Endothelial cell of umbilical vein (primary cell): ENCODE results near the gene MAFF. TPM values are rescaled to one million over a fixed set of nuclear protein-coding genes. Genes with fewer than 3 reads are reported as not detected.

Experiments
- BruUV-seq: library from RNA; stranded (reverse); fragments of 400-500 nt; replicated peaks from 2 replicates; lab custom pipeline; 2021; lab: Mats Ljungman, UMichigan
- CTCF ChIA-PET: fragments of 300-600, 350-600 bp; sonication (Branson Sonifier 250); formaldehyde crosslinking; loops from one replicate; lab custom pipeline; 2021; ENCODE audit warnings: antibody characterized with exemption, inconsistent platforms; lab: Charles Lee
- POLR2A ChIA-PET: fragments of 300-600, 350-600 bp; sonication (Branson Sonifier 250); formaldehyde crosslinking; loops from one replicate; lab custom pipeline; 2021; ENCODE audit warnings: antibody characterized with exemption, inconsistent platforms; lab: Charles Lee
- DNase-seq: peaks from one replicate; pipeline ENCODE4 v3.0.0-alpha.2; 2011; ENCODE audit warnings: low read depth, low spot score
- FAIRE-seq: peaks from 2 replicates; lab custom pipeline; 2011; peaks lifted over from hg19 to GRCh38; lab: Jason Lieb, UNC
- H2AFZ ChIP-seq: 2 replicates; pipeline ENCODE4 v1.6.0; 2012; ENCODE audit warnings: low read depth, low read length, control low read depth, inconsistent platforms
- H3K27ac ChIP-seq: 2 replicates; pipeline ENCODE4 v1.5.1; 2011; ENCODE audit warnings: low read depth, mild to moderate bottlenecking, control low read depth, low read length, moderate library complexity; ENCODE audit not compliant: insufficient read depth
- H3K27me3 ChIP-seq, 2 experiments: 2 replicates each; pipeline versions ENCODE4 v1.6.0 to v1.6.1; 2011; ENCODE audit warnings: low read length in 2 of 2, mixed read lengths in 1 of 2; ENCODE audit not compliant: control insufficient read depth in 2 of 2, insufficient read depth in 2 of 2
- H3K36me3 ChIP-seq, 2 experiments: 2 replicates in 1 of 2; 3 replicates in 1 of 2; pipeline ENCODE4 v1.5.1; 2011; ENCODE audit warnings: low read length in 2 of 2, mild to moderate bottlenecking in 1 of 2, moderate library complexity in 1 of 2; ENCODE audit not compliant: control insufficient read depth in 2 of 2, insufficient read depth in 2 of 2; ENCODE audit errors: extremely low read depth in 1 of 2
- H3K4me1 ChIP-seq: 3 replicates; pipeline ENCODE4 v1.5.1; 2011; ENCODE audit warnings: mild to moderate bottlenecking, low read length; ENCODE audit not compliant: control insufficient read depth, insufficient read depth; ENCODE audit errors: extremely low read depth
- H3K4me2 ChIP-seq: 2 replicates; pipeline ENCODE4 v1.6.1; 2011; ENCODE audit warnings: low read length, control low read depth, mixed read lengths; ENCODE audit not compliant: insufficient read depth
- H3K4me3 ChIP-seq, 3 experiments: fragments of 200-600 bp in 1 of 3; sonication (generic), shearing (Covaris generic) in 1 of 3; replicated peaks in 1 of 3; 2 replicates each; pipeline ENCODE4 v1.5.1; 2011 to 2016; ENCODE audit warnings: control low read depth in 3 of 3, low read length in 3 of 3, mild to moderate bottlenecking in 2 of 3, inconsistent platforms in 1 of 3, low read depth in 1 of 3, moderate library complexity in 1 of 3; ENCODE audit not compliant: insufficient read depth in 1 of 3
- H3K79me2 ChIP-seq: 2 replicates; pipeline ENCODE4 v1.6.0; 2012; ENCODE audit warnings: low read length, inconsistent platforms; ENCODE audit not compliant: control insufficient read depth, insufficient read depth
- H3K9ac ChIP-seq: replicated peaks from 2 replicates; pipeline ENCODE3; 2011; ENCODE audit warnings: low read length, control low read depth; ENCODE audit not compliant: insufficient read depth; ENCODE audit errors: extremely low read depth
- H3K9me1 ChIP-seq: replicated peaks from 3 replicates; pipeline ENCODE4 v1.6.0; 2011; ENCODE audit warnings: mild to moderate bottlenecking, low read length; ENCODE audit not compliant: control insufficient read depth, insufficient read depth; ENCODE audit errors: extremely low read depth
- H3K9me3 ChIP-seq: replicated peaks from 2 replicates; pipeline ENCODE4 v1.5.1; 2012; ENCODE audit warnings: low read length, inconsistent platforms; ENCODE audit not compliant: control insufficient read depth, insufficient read depth
- H4K20me1 ChIP-seq: replicated peaks from 2 replicates; pipeline ENCODE3; 2011; ENCODE audit warnings: mild to moderate bottlenecking, low read length; ENCODE audit not compliant: control insufficient read depth, insufficient read depth; ENCODE audit errors: extremely low read depth
- EZH2 ChIP-seq: IDR thresholded peaks from 2 replicates; pipeline ENCODE4 v1.6.1; 2012; ENCODE audit warnings: borderline replicate concordance, low read depth, mild to moderate bottlenecking, moderate library complexity, low read length, inconsistent platforms; ENCODE audit not compliant: severe bottlenecking
- FOS ChIP-seq: IDR thresholded peaks from 2 replicates; pipeline ENCODE4 v1.6.1; 2011; ENCODE audit warnings: mild to moderate bottlenecking, low read length, moderate library complexity, borderline replicate concordance; ENCODE audit not compliant: insufficient read depth
- GATA2 ChIP-seq: IDR thresholded peaks from 2 replicates; pipeline ENCODE4 v1.7.0; 2011; ENCODE audit warnings: low read depth, mild to moderate bottlenecking, moderate library complexity, mixed read lengths, low read length; ENCODE audit not compliant: insufficient read length, insufficient read depth
- JUN ChIP-seq: IDR thresholded peaks from 2 replicates; pipeline ENCODE4 v1.6.1; 2011; ENCODE audit warnings: borderline replicate concordance, low read depth; ENCODE audit not compliant: insufficient read length, insufficient read depth
- MYC ChIP-seq: IDR thresholded peaks from one replicate; pipeline ENCODE4 v1.6.1; 2011; ENCODE audit warnings: mild to moderate bottlenecking, low read depth, low read length
- POLR2A ChIP-seq: IDR thresholded peaks from 2 replicates; pipeline ENCODE4 v1.6.1; 2012; ENCODE audit warnings: low read depth, mild to moderate bottlenecking, control low read depth, low read length
- POLR2AphosphoS5 ChIP-seq: IDR thresholded peaks from 2 replicates; pipeline ENCODE4 v1.6.1; 2012; ENCODE audit warnings: low read depth, mild to moderate bottlenecking, control low read depth, low read length, moderate library complexity; ENCODE audit not compliant: insufficient read depth
- dilution Hi-C: fragments of 300-500 bp; cut with MboI; formaldehyde crosslinking; loops from one replicate; pipeline ENCODE4 v1.15.0; 2019; ENCODE audit warnings: low sequenced_read_pairs; ENCODE audit not compliant: extremely low pct_ligation_motif_present
- intact Hi-C: fragments of 100-400 bp; cut with micrococcal nuclease; formaldehyde crosslinking; loops from one replicate; pipeline ENCODE4 v1.10.0; 2022
- polyA plus RNA-seq, 4 experiments: library from polyadenylated mRNA; depleted of rRNA in 3 of 4; stranded (reverse) in 3 of 4; unstranded in 1 of 4; fragments of >200 nt; gene quantifications; 2 replicates each; pipeline versions ENCODE4 v1.2.1 to v1.2.3, GENCODE V29; 2011 to 2012; ENCODE audit warnings: missing spikeins in 1 of 4
- total RNA-seq: library from RNA; stranded (reverse); gene quantifications from 2 replicates; pipeline ENCODE4 v1.2.3, GENCODE V29; 2021
- TF ChIP-seq, protein P1 (sequence below): IDR thresholded peaks from 2 replicates; pipeline ENCODE4 v1.6.1; 2011; ENCODE audit not compliant: insufficient read depth, insufficient read length
- TF ChIP-seq, protein P2 (sequence below), 2 donors: IDR thresholded peaks; 1 replicate in 1 of 2; 2 replicates in 1 of 2; pipeline ENCODE4 v1.5.1; 2011; ENCODE audit warnings: low read length in 2 of 2, mild to moderate bottlenecking in 2 of 2, moderate library complexity in 2 of 2, control low read depth in 1 of 2, inconsistent platforms in 1 of 2, low read depth in 1 of 2; ENCODE audit not compliant: insufficient read depth in 1 of 2; ENCODE audit errors: extremely low read depth in 1 of 2

The MAFF gene
- total and polyA plus RNA-seq, 2 donors (not counting 3 experiments of a cell fraction or from before 2014, with no cell fraction given), result 29.0 to 61.2 TPM

DNA sequence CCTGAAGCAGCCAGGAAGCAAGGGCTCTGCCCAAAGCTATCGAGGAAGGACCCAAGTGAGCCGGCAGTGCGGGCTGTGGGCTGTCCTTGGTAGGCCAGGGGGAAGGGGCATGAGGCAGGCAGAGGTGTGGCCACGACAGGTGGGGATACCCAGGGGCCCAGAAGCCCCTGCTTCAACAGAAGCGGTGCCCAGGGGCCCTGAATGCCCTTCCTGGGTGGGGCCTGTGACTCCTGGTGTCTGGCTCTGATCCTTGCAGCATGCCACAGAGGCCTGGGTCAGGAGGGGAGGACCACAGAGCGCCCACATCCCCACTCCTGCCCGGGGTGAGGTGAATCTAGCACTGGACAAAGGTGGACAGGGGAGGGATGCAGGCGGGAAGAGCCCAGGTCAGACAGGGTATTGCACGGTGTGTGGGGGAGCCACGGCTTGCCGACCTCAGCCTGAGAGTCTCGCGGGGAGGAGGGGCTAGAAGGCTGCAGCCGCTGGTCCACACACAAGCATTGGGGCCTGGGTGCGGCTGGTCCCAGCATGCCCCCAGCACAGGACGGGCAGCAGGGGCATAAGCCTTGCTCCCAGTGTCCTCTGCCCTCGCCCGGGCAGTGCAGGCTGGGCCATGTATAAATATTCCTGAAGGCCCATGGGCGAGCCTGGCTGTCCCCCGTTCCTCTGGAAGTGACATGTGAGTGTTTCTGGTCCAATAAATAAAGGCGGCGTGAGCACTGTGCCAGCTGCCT is 19.0 kb downstream of the MAFF start:
- dilution Hi-C loops, result no loop called here
- Histone ChIP-seq H4K20me1 (no peaks in the 10 kb centered on the region), H3K36me3 (peaks cover 4 to 29% of the 10 kb centered on the region in 2 experiments), H3K4me1 (peaks cover 40% of the 10 kb centered on the region), H3K27ac (peak overlapping the region; percentile 98), H3K4me3 (no peak overlapping the region), H3K9ac (no peak overlapping the region), H2AFZ (no peak overlapping the region), H3K27me3 (no peaks in the 10 kb centered on the region), H3K79me2 (no peaks in the 10 kb centered on the region), H3K9me1 (no peaks in the 10 kb centered on the region), H3K9me3 (no peaks in the 10 kb centered on the region), H3K4me2 (no peak overlapping the region)
- ChIA-PET POLR2A (interaction anchor here (0.6 to 1.5 kb wide), 2 partner anchors 19 to 37 kb away, joined by 4 read pairs; partner anchors contain the start of gene MAFF), CTCF (interaction anchor here (0.7 to 5.6 kb wide), 5 partner anchors 9 to 120 kb away, joined by 3 to 44 read pairs (median 4); no protein-coding TSS in a partner anchor)
- BruUV-seq, result no TSS peak
- no peak for FAIRE-seq
- DNase-seq, result no peak
- TF ChIP-seq GATA2 (no peak), JUN (no peak), FOS (no peak), MYC (no peak), POLR2A (no peak)
- TF ChIP-seq, protein P1, sequence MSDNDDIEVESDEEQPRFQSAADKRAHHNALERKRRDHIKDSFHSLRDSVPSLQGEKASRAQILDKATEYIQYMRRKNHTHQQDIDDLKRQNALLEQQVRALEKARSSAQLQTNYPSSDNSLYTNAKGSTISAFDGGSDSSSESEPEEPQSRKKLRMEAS, result no peak
- intact Hi-C loops, result no loop called here

DNA sequence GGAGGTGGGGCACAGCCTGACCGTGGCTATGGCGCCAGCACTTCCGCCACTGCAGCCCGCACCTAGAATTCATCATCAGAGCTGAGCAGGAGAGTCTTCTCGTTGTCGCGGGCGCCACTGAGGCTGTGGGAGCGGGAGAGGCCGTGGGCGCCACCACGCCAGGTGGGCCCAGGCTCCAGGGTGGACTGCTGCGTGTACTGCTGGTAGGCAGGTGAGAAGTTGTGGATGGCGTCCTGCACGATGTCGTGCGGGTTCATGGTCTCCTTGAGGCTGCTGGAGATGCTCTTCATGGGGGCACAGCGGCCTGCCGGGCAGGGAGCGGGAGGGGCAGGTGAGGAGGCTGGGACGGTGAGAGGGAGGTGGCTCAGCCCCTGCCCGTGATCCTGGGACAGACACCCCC is 19.6 kb downstream of the MAFF start:
- Histone ChIP-seq H4K20me1 (no peaks in the 10 kb centered on the region), H3K9me1 (no peaks in the 10 kb centered on the region), H3K4me2 (no peak overlapping the region), H3K79me2 (no peaks in the 10 kb centered on the region), H3K27ac (no peak overlapping the region), H3K9me3 (no peaks in the 10 kb centered on the region), H3K4me1 (peaks cover 40% of the 10 kb centered on the region), H2AFZ (no peak overlapping the region), H3K4me3 (no peak overlapping the region), H3K9ac (no peak overlapping the region), H3K36me3 (peaks cover 4 to 30% of the 10 kb centered on the region in 2 experiments), H3K27me3 (no peaks in the 10 kb centered on the region)
- POLR2A ChIA-PET, result no interaction called here
- no peak for TF ChIP-seq MYC
- TF ChIP-seq FOS, result no peak
- TF ChIP-seq JUN, result no peak
- no peak for TF ChIP-seq GATA2
- TF ChIP-seq, protein P1, result no peak
- no peak for TF ChIP-seq POLR2AphosphoS5
- no peak for TF ChIP-seq EZH2
- no peak for TF ChIP-seq POLR2A
- TF ChIP-seq, protein P2, sequence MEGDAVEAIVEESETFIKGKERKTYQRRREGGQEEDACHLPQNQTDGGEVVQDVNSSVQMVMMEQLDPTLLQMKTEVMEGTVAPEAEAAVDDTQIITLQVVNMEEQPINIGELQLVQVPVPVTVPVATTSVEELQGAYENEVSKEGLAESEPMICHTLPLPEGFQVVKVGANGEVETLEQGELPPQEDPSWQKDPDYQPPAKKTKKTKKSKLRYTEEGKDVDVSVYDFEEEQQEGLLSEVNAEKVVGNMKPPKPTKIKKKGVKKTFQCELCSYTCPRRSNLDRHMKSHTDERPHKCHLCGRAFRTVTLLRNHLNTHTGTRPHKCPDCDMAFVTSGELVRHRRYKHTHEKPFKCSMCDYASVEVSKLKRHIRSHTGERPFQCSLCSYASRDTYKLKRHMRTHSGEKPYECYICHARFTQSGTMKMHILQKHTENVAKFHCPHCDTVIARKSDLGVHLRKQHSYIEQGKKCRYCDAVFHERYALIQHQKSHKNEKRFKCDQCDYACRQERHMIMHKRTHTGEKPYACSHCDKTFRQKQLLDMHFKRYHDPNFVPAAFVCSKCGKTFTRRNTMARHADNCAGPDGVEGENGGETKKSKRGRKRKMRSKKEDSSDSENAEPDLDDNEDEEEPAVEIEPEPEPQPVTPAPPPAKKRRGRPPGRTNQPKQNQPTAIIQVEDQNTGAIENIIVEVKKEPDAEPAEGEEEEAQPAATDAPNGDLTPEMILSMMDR (IDR thresholded peaks at IDR 0.05; ENCODE audit: extremely low read depth in 1 of 2, insufficient read depth in 1 of 2, low read depth in 1 of 2, low read length in 2 of 2), result no peak
- intact Hi-C loops (no loop called here), dilution Hi-C loops (no loop called here)
- no TSS peak for BruUV-seq
- no peak for FAIRE-seq
- DNase-seq, result no peak
- CTCF ChIA-PET, result interaction anchor here (1.5 kb wide), 1 partner anchor 19 kb away, joined by 4 read pairs; no protein-coding TSS in a partner anchor
